GM18502 (cell line): ENCODE measurements around the gene TRNAU1AP.
"Not testable (repeated sequence)": the region's sequence is repeated elsewhere in the genome, so short reads cannot be mapped to it uniquely, and the experiment has no call there.

Experiments used
- ATAC-seq: cut with Tn5 transposase; IDR thresholded peaks from one replicate; pipeline ENCODE4 v1.9.1; 2021; ENCODE audit warnings: mild to moderate bottlenecking; ENCODE audit not compliant: unreplicated experiment, poor library complexity

The TRNAU1AP gene

DNA sequence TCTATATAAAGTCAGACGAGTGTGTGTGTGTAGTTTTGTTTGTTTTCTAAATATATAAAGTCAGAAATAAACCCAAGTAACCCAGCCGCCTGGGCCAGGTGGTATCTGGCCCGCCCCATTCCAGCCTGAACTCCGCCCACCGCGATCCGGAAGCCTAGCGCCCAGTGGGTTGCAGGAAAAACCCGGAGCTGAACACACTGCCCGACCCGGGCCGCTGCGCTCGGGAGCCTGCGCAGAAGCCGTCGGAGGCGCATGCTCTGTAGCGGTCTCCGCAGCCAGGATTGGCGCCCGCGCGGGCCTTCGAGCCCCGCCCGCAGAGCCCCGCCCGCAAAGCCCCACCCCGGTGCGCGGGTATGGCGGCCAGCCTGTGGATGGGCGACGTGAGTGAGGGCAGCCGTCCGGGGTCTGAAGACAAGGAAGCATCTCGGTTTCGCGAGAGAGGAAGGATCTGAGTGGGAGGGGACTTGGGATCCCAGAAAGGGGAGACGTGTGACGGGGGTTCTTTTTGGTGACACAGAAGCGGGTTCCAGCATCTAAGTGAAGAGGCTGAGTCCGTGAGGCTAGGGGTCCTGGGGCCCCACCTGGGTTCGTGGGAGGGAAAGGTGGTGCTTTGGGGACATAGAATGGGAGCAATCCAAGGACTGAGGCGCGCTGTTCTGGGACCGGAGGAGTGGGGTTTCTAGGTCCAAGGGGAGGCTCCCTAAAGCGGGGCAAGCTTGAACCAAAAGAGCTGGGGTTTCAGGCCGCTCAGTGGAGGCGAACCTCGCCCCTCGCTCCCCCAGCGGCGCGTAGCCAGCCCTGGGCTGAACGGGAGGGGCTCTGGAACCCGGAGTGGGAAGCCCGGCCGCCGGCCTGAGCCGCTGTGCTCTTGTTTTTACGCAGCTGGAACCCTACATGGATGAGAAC lies at the start of gene TRNAU1AP:
TSS of gene TRNAU1AP (plus strand) at position 328 of the 906 bp plus-strand sequence. CDS start at position 354, 26 bp downstream.
- ATAC-seq: peak; percentile 88

DNA sequence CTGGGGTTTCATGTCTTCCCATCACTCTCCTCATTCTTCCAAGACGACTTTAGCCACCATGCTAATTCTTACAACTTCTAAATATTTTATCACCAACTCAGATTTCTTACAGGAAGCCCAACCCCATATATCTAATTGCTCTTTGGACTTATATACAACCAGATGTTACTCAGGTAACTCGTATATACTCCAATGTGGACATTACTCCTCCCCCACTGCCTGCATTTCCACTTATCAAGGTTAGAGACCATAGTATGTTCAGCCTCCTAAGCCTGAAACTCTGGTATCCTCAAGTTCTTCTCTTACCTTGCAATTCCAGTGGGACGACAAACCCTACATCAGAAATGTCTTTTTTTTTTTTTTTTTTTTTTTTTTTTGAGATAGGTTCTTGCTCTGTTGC lies 49.8 kb upstream of the TRNAU1AP start:
- ATAC-seq: no peak

DNA sequence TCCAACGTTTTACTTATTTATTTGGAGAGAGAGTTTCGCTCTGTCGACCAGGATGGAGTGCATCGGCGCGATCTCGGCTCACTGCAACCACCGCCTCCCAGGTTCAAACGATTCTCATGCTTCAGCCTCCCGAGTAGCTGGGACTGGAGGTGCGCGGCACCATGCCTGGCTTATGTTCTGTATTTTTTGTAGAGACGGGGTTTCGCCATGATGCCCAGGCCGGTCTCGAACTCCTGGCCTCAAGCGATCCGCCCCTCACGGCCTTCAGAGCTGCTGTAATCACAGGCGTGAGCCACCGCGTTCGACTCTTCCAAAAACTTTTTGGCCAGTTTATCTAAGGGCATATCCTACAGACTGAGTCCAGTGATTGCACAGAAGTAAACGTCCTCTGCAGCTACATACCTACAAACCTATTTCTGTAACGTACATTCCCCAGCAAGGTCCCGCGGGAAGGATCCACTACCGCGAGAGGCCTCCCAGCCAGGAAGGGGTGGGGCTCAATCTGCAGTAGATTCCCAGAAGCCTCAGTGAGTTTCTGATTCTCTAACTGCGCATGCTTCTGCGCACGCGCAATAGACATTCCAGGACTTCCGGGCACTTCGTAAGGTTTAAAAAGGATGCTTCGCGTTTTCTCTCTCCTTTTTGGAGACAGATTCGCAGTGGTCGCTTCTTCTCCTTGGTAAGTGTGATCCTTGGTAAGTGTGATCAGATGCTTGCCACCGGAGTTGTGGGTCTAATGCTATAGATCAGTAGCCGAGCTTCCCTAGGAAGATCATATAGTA lies 47.3 kb upstream of the TRNAU1AP start, which contains the start of gene RCC1:
TSS of gene RCC1 (plus strand) at position 638 of the 782 bp plus-strand sequence. CDS start 23,824 bp downstream, outside the sequence.
- ATAC-seq: peak; percentile 73

DNA sequence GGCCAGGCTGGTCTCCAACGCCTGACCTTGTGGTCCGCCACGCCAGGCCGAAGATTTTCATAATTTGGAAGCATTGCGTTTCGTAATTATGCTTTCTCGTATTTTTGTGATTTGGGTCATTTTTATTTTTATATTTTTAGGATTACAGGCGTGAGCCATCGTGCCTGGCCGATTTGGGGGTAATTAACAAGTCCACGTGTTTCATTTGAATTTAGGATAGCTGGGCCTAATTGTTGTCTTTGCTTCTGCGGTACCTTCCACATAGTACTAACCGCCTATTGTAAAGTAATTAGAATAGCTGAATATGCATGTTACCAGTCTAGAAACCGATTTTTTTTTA lies 46.0 kb upstream of the TRNAU1AP start:
- no peak for ATAC-seq

DNA sequence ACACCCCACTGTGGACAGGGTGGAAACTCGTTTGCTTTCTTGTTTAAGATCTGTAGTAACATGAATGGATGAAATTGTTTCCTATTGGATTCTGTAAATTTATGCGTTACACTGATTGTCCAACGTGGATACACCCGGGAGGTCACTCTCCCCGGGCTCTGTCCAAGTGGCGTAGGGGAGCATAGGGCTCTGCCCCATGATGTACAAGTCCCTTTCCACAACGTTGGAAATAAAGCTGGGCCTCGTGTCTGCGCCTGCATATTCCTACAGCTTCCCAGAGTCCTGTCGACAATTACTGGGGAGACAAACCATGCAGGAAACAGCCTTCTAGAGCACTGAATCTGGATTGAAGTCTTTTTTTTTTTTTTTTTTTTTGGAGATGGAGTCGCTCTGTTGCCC lies 45.6 kb upstream of the TRNAU1AP start:
- ATAC-seq: no peak

DNA sequence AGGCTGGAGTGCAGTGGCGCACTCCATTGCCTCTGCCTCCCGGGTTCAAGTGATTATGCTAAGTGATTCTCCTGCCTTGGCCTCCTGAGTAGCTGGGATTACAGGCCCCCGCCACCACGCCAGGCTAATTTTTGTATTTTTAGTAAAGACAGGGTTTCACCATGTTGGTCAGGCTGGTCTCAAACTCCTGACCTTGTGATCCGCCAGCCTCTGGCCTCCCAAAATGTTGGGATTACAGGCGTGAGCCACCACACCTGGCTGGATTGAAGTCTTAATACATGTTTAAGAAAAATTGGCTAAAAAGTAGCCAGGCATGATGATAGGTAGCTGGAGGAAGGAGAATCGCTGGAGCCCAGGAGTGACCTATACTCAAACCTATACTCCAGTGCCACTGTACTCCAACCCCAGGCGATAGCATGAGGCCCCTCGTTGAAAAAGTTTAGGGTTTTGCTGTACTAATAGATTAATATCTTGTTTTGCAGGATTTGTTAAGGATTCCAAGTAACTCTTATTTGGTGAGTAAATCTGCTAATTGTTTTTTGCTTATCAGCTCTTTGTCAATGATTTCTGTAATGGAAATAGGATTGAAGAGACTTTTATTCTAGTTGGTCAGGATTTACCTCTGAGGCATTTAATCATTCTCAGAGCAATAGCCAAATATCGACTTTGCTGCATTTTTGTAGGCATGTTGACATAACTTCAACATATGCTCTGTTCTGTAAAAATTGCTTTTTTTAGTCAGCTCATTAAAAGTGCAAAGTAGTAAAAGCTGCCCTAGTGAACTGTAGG lies 45.0 kb upstream of the TRNAU1AP start:
- no peak for ATAC-seq

DNA sequence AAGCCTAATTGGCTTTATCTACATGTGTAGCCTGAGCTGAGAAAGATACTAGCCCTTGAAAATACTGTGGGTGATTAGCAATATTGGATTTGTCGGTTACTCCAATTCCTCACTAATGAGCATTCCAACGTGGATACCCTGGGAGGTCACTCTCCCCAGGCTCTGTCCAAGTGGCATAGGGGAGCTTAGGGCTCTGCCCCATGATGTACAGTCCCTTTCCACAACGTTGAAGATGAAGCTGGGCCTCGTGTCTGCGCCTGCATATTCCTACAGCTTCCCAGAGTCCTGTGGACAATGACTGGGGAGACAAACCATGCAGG lies 44.5 kb upstream of the TRNAU1AP start:
- ATAC-seq: no peak

DNA sequence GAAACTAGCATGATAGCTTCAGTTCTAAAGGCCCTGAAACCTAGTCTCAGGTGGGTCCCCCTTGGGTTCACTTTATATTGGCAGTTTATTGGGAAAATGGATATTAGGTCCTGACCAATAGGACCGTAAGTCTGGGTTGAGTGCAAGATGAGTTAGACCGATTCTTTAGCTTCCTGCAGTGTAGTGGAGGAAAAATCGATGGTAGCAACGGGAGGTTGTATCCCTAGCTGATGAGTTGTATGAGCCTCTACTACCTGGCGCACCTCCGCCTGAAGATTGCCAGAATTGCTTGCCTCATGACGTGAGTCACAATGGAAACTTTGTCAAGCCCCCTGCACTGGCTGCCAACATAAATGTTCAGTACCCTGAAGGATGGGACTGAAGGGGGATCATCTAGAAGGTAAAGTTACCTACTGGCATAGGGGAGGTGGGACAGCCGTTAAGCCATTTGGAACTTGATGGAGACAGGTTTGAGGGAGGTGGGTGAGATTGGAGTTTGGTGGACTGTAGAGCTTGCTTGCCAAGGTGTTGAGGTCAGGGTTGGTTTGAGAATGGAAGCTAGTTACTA lies 43.1 kb upstream of the TRNAU1AP start:
- no peak for ATAC-seq

DNA sequence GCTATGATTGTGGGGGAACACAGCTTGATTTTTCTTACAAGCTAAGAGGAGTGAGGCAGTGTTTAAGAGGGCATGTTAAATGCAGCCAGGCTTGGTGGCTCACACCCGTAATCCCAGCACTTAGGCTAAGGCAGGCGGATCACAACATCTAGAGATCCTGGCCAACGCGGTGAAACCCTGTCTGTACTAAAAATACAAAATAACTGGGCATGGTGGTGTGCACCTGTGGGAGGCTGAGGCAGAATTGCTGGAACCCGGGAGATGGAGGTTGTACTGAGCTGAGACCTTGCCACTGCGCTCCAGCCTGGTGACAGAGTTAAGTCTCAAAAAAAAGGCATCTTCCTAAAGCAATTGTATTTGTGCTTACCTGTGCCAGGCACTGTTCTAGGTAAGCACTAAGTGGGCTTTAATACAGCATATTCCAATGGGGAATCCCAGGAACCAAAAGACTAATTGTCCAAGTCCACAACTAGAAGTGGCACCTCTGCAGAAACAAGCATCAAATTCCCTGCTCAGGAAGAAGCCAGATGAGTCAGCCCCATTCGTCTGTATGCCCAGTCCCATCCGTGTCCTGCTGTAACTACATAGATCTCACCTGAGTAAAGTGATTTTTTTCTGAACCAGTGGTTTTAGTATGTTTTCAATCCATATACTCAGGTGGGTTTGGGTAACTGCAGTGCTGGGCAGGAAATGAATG lies 42.5 kb upstream of the TRNAU1AP start:
- ATAC-seq: no peak

DNA sequence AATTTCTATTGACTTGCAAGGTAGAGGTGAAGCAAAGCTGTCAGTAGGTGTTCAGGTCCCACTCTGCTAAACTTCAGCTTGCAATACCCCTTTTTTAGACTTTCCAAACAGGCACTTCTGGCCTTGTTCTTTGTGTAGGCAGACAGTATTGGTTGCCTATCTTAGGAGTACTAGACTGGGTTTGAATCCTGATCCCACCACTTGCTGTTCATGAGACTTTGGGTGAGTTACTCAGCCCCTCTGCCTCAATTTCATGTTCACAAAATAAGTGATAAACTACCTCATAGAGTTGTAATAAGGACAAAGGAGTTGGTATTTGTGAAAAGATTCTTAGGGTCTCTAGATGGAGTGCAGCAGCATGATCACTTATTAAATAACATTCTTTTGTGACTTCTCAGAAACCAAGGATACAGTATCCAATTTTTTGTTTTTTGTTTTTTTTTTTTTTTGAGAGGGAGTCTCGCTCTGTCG lies 41.9 kb upstream of the TRNAU1AP start:
- ATAC-seq: no peak

DNA sequence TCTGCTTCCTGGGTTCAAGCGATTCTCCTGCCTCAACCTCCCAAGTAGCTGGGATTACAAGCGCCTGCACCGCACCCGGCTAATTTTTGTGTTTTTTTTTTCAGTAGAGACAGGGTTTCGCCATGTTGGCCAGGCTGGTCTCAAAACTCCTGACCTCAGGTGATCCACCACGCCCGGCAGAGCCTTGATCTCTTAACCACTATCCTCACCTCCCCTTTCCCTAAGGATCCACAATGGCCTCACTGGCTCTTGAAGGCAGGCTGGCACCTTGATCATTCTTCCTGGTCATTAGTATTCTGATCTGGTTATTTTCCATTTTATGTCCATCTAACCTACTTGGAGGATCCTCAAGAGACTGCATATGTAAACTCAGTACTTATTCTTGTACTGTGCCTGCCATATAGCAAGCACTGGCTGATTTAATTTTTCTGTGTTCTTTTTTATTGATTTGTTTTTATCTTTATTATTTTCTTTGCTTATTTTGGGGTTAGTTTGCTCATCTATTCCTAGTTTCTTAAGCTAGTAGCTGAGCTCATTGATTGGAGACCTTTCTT lies 40.8 kb upstream of the TRNAU1AP start:
- no peak for ATAC-seq

DNA sequence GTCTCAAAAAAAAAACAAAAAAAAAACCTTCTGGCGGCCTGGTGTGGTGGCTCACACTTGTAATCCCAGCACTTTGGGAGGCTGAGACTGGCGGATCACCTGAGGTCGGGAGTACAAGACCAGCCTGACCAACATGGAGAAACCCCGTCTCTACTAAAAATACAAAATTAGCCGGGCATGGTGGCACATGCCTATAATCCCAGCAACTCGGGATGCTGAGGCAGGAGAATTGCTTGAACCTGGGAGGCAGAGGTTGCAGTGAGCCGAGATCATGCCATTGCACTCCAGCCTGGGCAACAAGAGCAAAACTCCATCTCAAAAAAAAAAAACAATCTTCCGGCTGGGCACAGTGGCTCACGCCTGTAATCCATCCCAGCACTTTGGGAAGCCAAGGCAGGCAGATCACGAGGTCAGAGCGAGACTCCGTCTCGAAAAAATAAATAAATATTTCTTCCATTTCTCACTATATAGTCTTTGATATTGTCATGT lies 38.4 kb upstream of the TRNAU1AP start:
- ATAC-seq: not testable (repeated sequence)

DNA sequence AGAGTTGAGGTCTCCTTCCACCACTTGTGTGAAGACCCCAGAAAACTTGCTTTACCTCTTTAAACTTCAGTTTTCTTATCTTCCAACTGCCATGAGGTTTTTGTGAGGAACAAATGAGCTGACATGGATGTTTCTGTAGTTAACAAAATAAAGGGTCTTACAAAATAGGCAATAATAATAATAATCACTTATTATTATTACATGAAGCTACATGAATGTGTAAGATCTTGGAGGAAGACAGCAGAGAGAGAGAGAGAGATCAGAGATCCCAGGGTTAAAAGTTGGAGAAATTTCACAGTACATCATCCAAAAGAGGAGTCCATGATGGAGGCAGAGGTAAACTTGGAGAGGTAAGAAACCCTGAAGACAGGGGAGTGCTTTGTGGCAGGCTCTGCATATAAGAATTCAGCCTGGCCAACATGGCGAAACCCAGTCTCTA lies 36.3 kb upstream of the TRNAU1AP start:
- no peak for ATAC-seq

DNA sequence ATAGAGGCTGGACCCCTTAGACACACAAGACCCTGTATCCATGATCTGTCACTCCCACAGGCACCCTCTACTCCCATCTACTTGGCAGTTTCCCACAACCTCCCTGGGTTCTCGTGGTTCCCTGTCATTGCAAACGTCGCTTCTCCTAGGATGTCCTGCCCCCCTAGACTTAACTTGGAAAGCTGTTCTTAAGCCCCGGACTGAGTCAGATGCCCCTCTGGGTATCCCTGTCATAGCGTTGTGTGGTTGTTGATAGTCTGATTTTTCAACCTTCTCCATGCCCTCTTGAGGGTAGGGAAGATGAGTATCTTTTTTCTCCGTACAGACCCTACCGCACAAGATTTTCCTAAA lies 35.3 kb upstream of the TRNAU1AP start:
- ATAC-seq: peak; percentile 2

DNA sequence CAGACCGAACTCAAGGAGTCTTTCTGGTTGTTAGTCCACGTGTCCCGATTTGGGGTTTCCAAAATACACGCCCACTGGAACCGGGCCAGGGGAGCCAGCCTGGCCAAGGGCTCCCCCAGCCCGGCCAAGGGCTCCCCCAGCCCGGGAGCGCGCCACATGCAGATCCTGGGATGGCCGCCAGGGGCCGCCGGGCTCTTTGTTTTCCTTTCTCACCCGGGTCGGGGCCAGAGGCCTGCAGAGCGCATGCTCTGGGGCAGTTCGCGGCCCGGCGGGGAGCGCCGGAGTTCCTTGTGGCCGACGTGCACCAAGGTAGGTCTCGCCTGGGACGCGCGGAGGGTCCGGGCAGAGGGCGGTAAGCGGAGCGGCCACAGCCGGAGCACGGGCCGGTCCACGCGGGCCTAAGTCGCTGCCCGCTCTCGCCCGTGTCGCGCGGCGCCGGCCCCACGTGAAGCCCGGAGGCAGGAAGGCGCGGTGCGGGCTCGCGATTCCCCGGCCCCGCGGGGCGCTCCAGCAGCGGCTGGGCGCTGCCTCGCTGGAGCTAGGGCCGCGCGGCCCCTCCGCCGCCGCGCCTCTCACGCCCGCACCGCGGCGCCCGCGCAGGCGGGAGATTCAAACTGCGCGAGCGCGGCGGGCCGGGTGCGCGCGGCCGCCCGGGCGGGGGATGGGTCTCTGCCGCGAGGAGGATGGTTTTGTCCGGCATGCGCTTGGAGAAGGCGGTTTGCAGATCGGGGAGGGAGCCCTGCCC lies 34.7 kb upstream of the TRNAU1AP start:
- peak; percentile 62 for ATAC-seq

DNA sequence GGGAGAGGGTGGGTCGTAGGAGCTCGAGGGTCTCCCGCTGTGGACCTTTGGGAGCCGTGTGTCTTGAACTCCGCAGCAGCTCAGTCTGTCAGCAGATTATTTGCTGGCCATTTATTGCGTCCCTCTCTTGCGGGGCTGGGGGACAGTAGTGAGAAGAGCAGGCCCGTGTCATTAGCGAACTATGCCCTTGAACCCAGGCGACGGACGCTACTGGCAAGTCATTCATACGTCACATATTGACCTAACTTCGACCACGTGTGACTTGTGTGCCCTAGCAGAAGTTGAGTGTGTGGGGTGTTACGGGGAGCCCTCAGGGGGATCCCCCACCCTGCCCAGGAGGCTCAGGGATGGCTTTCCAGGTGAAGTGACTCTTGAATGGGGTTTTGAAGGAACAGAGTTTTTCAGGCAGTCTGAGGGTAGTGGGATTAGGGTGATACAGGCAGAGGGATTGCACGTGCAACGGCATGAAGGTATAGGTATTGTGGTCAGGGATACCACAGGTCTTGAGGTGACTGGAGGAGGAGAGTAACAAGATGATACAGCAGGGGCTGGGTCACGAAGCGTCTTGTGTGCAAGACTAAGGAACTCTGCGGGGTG lies 34.0 kb upstream of the TRNAU1AP start:
- peak; percentile 23 for ATAC-seq

DNA sequence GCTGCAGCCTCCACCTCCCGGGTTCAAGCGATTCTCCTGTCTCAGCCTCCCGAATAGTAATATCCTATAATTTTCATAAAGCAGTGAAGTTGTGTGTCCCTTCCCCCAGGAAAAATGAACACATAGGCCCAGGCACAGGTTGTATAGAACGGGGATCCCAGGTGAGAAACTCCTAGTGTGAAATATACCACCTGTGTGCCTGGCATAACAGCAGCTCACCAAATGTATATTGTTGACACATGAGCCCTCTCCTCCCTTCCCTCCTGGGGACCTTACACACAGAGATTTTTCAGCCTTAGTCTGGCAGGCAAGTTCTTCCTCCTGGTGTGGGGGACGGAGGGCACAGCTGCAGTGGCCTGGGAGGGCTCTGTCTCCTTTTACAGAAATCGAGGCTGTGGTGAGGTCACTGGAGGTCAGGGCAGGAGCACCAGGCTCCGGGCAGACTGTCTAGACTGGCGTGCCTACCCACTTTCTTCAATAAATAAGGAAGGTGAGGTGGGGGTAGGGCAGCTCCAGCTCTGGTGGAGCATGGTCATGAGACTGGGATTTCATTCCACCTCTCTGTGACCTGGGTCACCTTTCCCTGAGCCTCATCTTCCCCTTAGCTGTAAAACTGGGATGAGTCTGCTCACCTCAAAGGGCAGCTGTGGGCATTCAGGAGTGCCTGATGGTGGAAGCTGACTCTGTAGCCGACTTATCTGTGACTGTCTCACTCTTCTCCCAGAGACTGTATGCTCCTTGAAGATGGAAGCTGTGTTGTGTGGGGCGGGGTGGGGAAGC lies 32.7 kb upstream of the TRNAU1AP start:
- ATAC-seq: no peak
